ENCODE data around the gene ANAPC13. TPM values are rescaled to one million over a fixed set of nuclear protein-coding genes. Genes with fewer than 3 reads are reported as not detected.

The ANAPC13 gene
- total RNA-seq, 2 donors from 2014 or later = 21.3 to 36.3 TPM

GRCh38 chr3:134480546-134480945, 5.2 kb downstream of the ANAPC13 start:
- intact Hi-C loops (cut with DNase I) = no loop called here
- Histone ChIP-seq H3K27me3 (no peaks in the 10 kb centered on the region), H3K36me3 (replicated peaks in 1 of 2; ENCODE audit: insufficient read depth in 1 of 2, low read depth in 2 of 2) (peaks cover 14 to 20% of the 10 kb centered on the region in 2 donors), H3K27ac (no peak overlapping the region), H3K4me1 (peaks cover 39% of the 10 kb centered on the region), H3K4me3 (no peak overlapping the region), H3K9me3 (no peaks in the 10 kb centered on the region)
- WGBS, 2 donors = 82 to 96% methylated on average over 3 of the region's 3 CpGs
- no peak for DNase-seq
- no peak for ATAC-seq
- TF ChIP-seq POLR2A (IDR thresholded peaks at IDR 0.05) (no peak), CTCF (IDR thresholded peaks at IDR 0.05) (no peak)

GRCh38 chr3:134477938-134478337, 7.8 kb downstream of the ANAPC13 start:
- Histone ChIP-seq H3K4me1 (peaks cover 25% of the 10 kb centered on the region), H3K27ac (peak overlapping the region in 3 of 4 donors; percentile 15 to 31 (median 17)), H3K9me3 (no peaks in the 10 kb centered on the region), H3K36me3 (replicated peaks in 1 of 2; ENCODE audit: insufficient read depth in 1 of 2, low read depth in 2 of 2) (peaks cover 14 to 20% of the 10 kb centered on the region in 2 donors), H3K27me3 (no peaks in the 10 kb centered on the region), H3K4me3 (no peak overlapping the region)
- DNase-seq (no peak), ATAC-seq (peak; percentile 64)
- intact Hi-C loops (cut with DNase I) = loop anchor here (10.0 kb wide), 1 partner anchor 263 kb away; no protein-coding TSS in a partner anchor
- TF ChIP-seq CTCF (IDR thresholded peaks at IDR 0.05) (no peak), POLR2A (IDR thresholded peaks at IDR 0.05) (no peak)
- 31 to 34% methylated on average over 2 of the region's 2 CpGs for WGBS, 2 donors

GRCh38 chr3:134477002-134477401, 8.8 kb downstream of the ANAPC13 start:
- Histone ChIP-seq H3K27me3 (no peaks in the 10 kb centered on the region), H3K36me3 (replicated peaks in 1 of 2; ENCODE audit: insufficient read depth in 1 of 2, low read depth in 2 of 2) (peaks cover 6 to 19% of the 10 kb centered on the region in 2 donors), H3K4me3 (no peak overlapping the region), H3K9me3 (no peaks in the 10 kb centered on the region), H3K4me1 (peaks cover 20% of the 10 kb centered on the region), H3K27ac (peak overlapping the region in 2 of 4 donors; percentile 15 to 18)
- no peak for ATAC-seq
- WGBS, 2 donors = 77 to 91% methylated on average over 6 of the region's 6 CpGs
- DNase-seq = no peak
- intact Hi-C loops (cut with DNase I) = loop anchor here (10.0 kb wide), 1 partner anchor 262 kb away; no protein-coding TSS in a partner anchor
- no peak for TF ChIP-seq POLR2A (IDR thresholded peaks at IDR 0.05)
- no peak for TF ChIP-seq CTCF (IDR thresholded peaks at IDR 0.05)

- Histone ChIP-seq H3K4me1 (peaks cover 20% of the 10 kb centered on the region), H3K9me3 (no peaks in the 10 kb centered on the region), H3K36me3 (replicated peaks in 1 of 2; ENCODE audit: insufficient read depth in 1 of 2, low read depth in 2 of 2) (peaks cover 6 to 15% of the 10 kb centered on the region in 2 donors), H3K27me3 (no peaks in the 10 kb centered on the region), H3K27ac (peak overlapping the region in 1 of 4 donors; percentile 18), H3K4me3 (no peak overlapping the region)
- WGBS, 2 donors = 71 to 73% methylated on average over 4 of the region's 4 CpGs
- TF ChIP-seq CTCF (IDR thresholded peaks at IDR 0.05) (no peak), POLR2A (IDR thresholded peaks at IDR 0.05) (no peak)
- intact Hi-C loops (cut with DNase I) = loop anchor here (10.0 kb wide), 1 partner anchor 262 kb away; no protein-coding TSS in a partner anchor
- no peak for ATAC-seq
- DNase-seq = no peak
These were observed 9.5 kb downstream of the ANAPC13 start for GRCh38 chr3:134476306-134476705.

GRCh38 chr3:134474956-134475355, 10.8 kb downstream of the ANAPC13 start:
- no peak overlapping the region for H3K27ac ChIP-seq
- intact Hi-C loops (cut with DNase I) = loop anchor here (5.0 to 10.0 kb wide), 3 partner anchors 98 to 260 kb away; no protein-coding TSS in a partner anchor

More at GRCh38 chr3:134474956-134475355, 10.8 kb downstream of the ANAPC13 start:
- ATAC-seq = no peak
- no peaks in the 10 kb centered on the region for H3K27me3 ChIP-seq
- no peak overlapping the region for H3K4me3 ChIP-seq
- H3K36me3 ChIP-seq (replicated peaks in 1 of 2; ENCODE audit: insufficient read depth in 1 of 2, low read depth in 2 of 2) = peaks cover 0 to 2% of the 10 kb centered on the region in 2 donors
- H3K4me1 ChIP-seq = peaks cover 20% of the 10 kb centered on the region
- WGBS, 2 donors = 78 to 89% methylated on average over 5 of the region's 5 CpGs
- no peak for TF ChIP-seq CTCF (IDR thresholded peaks at IDR 0.05)
- no peak for TF ChIP-seq POLR2A (IDR thresholded peaks at IDR 0.05)
- no peaks in the 10 kb centered on the region for H3K9me3 ChIP-seq
- DNase-seq = no peak

All from body of pancreas (tissue), 4 donors.